HepG2 (cell line): Measurements from ENCODE around the gene GIMD1. TPM values are rescaled to one million over a fixed set of nuclear protein-coding genes. Genes with fewer than 3 reads are reported as not detected.

Experiments
- ARHGAP35 ChIP-seq: sonication (generic); formaldehyde crosslinking; IDR thresholded peaks from 2 replicates; pipeline ENCODE4 v1.9.0; 2022; ENCODE audit warnings: mild to moderate bottlenecking, inconsistent platforms, moderate library complexity, missing genetic modification reagents, borderline replicate concordance
- ATAD3A ChIP-seq: sonication (generic); formaldehyde crosslinking; IDR thresholded peaks from 2 replicates; pipeline ENCODE4 v1.4.0; 2020; ENCODE audit warnings: missing genetic modification reagents
- ATF7 ChIP-seq, 2 experiments: fragments of 450-650 bp in 1 of 2; sonication (generic) in 1 of 2; formaldehyde crosslinking in 1 of 2; IDR thresholded peaks; 2 replicates each; pipeline versions ENCODE4 v1.4.0 to v1.6.1; 2016 to 2020; ENCODE audit warnings: antibody characterized with exemption in 1 of 2, mild to moderate bottlenecking in 1 of 2, missing genetic modification reagents in 1 of 2
- ATF7-NPFF ChIP-seq: sonication (generic); formaldehyde crosslinking; IDR thresholded peaks from 2 replicates; pipeline ENCODE4 v1.8.1; 2023; ENCODE audit warnings: mild to moderate bottlenecking, low read depth, missing genetic modification reagents, moderate library complexity
- CBX2 ChIP-seq, 2 experiments: fragments of 200-600 bp in 1 of 2; sonication (generic); formaldehyde crosslinking in 1 of 2; IDR thresholded peaks; 2 replicates each; pipeline versions ENCODE4 v1.7.0 to v1.8.1; 2018 to 2022; ENCODE audit warnings: low read depth in 2 of 2, low read length in 1 of 2, mild to moderate bottlenecking in 1 of 2, missing genetic modification reagents in 1 of 2
- FOSL1 ChIP-seq: sonication (generic); formaldehyde crosslinking; IDR thresholded peaks from 2 replicates; pipeline ENCODE4 v1.9.0; 2021; ENCODE audit warnings: missing genetic modification reagents, borderline replicate concordance
- FOXJ3 ChIP-seq: sonication (generic); formaldehyde crosslinking; IDR thresholded peaks from 2 replicates; pipeline ENCODE4 v1.4.0; 2020; ENCODE audit warnings: missing genetic modification reagents, mild to moderate bottlenecking, borderline replicate concordance
- GATAD1 ChIP-seq: IDR thresholded peaks from 2 replicates; pipeline ENCODE4 v1.6.1; 2016; ENCODE audit warnings: missing genetic modification reagents, missing compliant biosample characterization
- MTF1 ChIP-seq: sonication (generic); formaldehyde crosslinking; IDR thresholded peaks from 2 replicates; pipeline ENCODE4 v1.5.0; 2020; ENCODE audit warnings: missing genetic modification reagents
- MTF2 ChIP-seq: sonication (generic); formaldehyde crosslinking; IDR thresholded peaks from 2 replicates; pipeline ENCODE4 v1.5.0; 2020; ENCODE audit warnings: missing genetic modification reagents, borderline replicate concordance
- NFATC3 ChIP-seq: sonication (generic); formaldehyde crosslinking; IDR thresholded peaks from 2 replicates; pipeline ENCODE4 v1.5.1; 2020; ENCODE audit warnings: mild to moderate bottlenecking, missing genetic modification reagents
- PCBP2 ChIP-seq: fragments of 200-400 bp; formaldehyde crosslinking; optimal IDR thresholded peaks from 2 replicates; pipeline ENCODE3; 2018; ENCODE audit warnings: low read length, low read depth; ENCODE audit not compliant: poor library complexity, severe bottlenecking
- POLR2AphosphoS5 ChIP-seq: IDR thresholded peaks from 2 replicates; pipeline ENCODE4 v1.6.1; 2012; ENCODE audit warnings: low read depth, low read length
- ZC3H13 ChIP-seq: sonication (generic); formaldehyde crosslinking; IDR thresholded peaks from 2 replicates; pipeline ENCODE4 v1.8.1; 2023; ENCODE audit warnings: mild to moderate bottlenecking, missing genetic modification reagents, moderate library complexity
- ZNF234 ChIP-seq: sonication (generic); formaldehyde crosslinking; conservative IDR thresholded peaks from 2 replicates; pipeline ENCODE4 v1.5.1; 2020; ENCODE audit warnings: mild to moderate bottlenecking, missing genetic modification reagents
- ZNF3 ChIP-seq: IDR thresholded peaks from 2 replicates; pipeline ENCODE4 v1.7.0; 2017; ENCODE audit warnings: inconsistent platforms
- ZNF451 ChIP-seq: sonication (generic); formaldehyde crosslinking; IDR thresholded peaks from 2 replicates; pipeline ENCODE4 v1.5.0; 2020; ENCODE audit warnings: mild to moderate bottlenecking, missing genetic modification reagents
- ZNF549 ChIP-seq: sonication (generic); formaldehyde crosslinking; IDR thresholded peaks from 2 replicates; pipeline ENCODE4 v1.5.0; 2020; ENCODE audit warnings: missing genetic modification reagents
- ZNF567 ChIP-seq: sonication (generic); formaldehyde crosslinking; IDR thresholded peaks from 2 replicates; pipeline ENCODE4 v1.8.1; 2023; ENCODE audit warnings: mild to moderate bottlenecking, missing genetic modification reagents, borderline replicate concordance
- ZNF773 ChIP-seq: sonication (generic); formaldehyde crosslinking; IDR thresholded peaks from 2 replicates; pipeline ENCODE4 v1.4.0; 2020; ENCODE audit warnings: missing genetic modification reagents, borderline replicate concordance
- ZNF841 ChIP-seq: sonication (generic); formaldehyde crosslinking; IDR thresholded peaks from 2 replicates; pipeline ENCODE4 v1.8.1; 2023; ENCODE audit warnings: missing genetic modification reagents, borderline replicate concordance
- ZSCAN21 ChIP-seq: sonication (generic); formaldehyde crosslinking; IDR thresholded peaks from 2 replicates; pipeline ENCODE4 v1.8.0; 2022; ENCODE audit warnings: mild to moderate bottlenecking, missing genetic modification reagents, moderate library complexity, borderline replicate concordance
- polyA plus RNA-seq, 8 experiments: library from polyadenylated mRNA; depleted of rRNA in 3 of 8; stranded (reverse) in 7 of 8; unstranded in 1 of 8; fragments of >200 nt; fragmentation: Illumina TruSeq in 4 of 8; extraction: Trizol in 4 of 8; gene quantifications; 2 replicates each; pipeline versions ENCODE4 v1.2.1 to v1.2.3, GENCODE V29; 2011 to 2016; ENCODE audit warnings: low read depth in 4 of 8, missing spikeins in 1 of 8, mixed read lengths in 1 of 8; ENCODE audit not compliant: insufficient read depth in 1 of 8
- total RNA-seq, 5 experiments: library from RNA; depleted of rRNA; stranded (reverse); fragments of >200 nt; fragmentation: Illumina TruSeq; extraction: Trizol; gene quantifications; 2 replicates each; pipeline ENCODE4 v1.2.3, GENCODE V29; 2016; ENCODE audit warnings: low read depth in 1 of 5
- TF ChIP-seq, protein P1 (sequence below): sonication (generic); formaldehyde crosslinking; conservative IDR thresholded peaks from 2 replicates; pipeline ENCODE4 v1.8.0; 2022; ENCODE audit warnings: mild to moderate bottlenecking, moderate library complexity, missing genetic modification reagents
- TF ChIP-seq, protein P2 (sequence below): sonication (generic); formaldehyde crosslinking; IDR thresholded peaks from 2 replicates; pipeline ENCODE4 v1.5.0; 2020; ENCODE audit warnings: missing genetic modification reagents
- TF ChIP-seq, protein P3 (sequence below): sonication (generic); formaldehyde crosslinking; IDR thresholded peaks from 2 replicates; pipeline ENCODE4 v1.5.0; 2020; ENCODE audit warnings: mild to moderate bottlenecking, missing genetic modification reagents, borderline replicate concordance

GIMD1 gene
- total and polyA plus RNA-seq, 2 of the 13 experiments (the other 11 are each of a cell fraction or from before 2014, with no cell fraction given), result not detected

DNA sequence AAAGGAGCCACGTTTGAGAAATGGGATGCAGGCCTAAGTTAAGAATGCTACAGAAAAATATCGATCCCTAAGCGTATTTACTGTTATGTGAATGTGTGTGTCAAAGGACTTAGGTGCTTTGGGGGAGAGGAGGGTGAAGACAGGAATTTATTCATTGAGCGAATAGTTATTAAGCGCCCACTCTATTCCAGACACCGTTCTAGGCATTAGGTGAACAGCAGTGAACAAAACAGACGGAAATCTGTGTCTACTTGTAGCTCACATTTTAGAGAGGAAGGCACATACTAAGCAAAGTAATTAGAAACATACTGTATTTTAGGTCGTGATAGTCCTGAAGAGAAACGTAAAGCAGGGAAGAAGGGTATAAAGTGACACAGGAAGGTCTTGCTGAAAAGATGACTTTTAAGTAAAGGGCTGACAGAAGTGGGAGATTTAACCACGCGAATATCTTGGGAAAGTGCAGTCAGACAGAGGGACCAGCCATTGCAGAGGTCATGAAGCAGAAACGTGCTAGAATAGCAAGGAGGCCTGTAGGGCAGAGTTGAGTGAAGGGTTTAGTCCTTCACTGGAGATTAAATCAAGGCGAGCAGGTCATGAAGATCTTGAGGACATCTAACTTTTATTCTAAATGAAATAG lies 51.7 kb downstream of the GIMD1 start (continued):
- TF ChIP-seq FOXJ3 (CRISPR knock-in tag) (0 out of 2 replicates have a peak, but pooled peaks have one; percentile 25), ATF7-NPFF (CRISPR knock-in tag) (no peak), FOSL1 (CRISPR knock-in tag) (no peak), ZNF3 (CRISPR knock-in tag) (no peak), ATF7 (IDR thresholded peaks at IDR 0.05) (0 out of 2 replicates have a peak, but pooled peaks have one; percentile 1), ATF7 (CRISPR knock-in tag; IDR thresholded peaks at IDR 0.05) (no peak), ZNF234 (CRISPR knock-in tag) (no peak), CBX2 (IDR thresholded peaks at IDR 0.05; ENCODE audit: low read depth, low read length) (no peak), CBX2 (CRISPR knock-in tag; IDR thresholded peaks at IDR 0.05; ENCODE audit: low read depth) (no peak), NFATC3 (CRISPR knock-in tag) (no peak), ZNF841 (CRISPR knock-in tag) (no peak), ZSCAN21 (CRISPR knock-in tag) (no peak), GATAD1 (CRISPR knock-in tag) (no peak), ARHGAP35 (CRISPR knock-in tag) (no peak), PCBP2 (no peak), ZNF567 (no peak), ATAD3A (CRISPR knock-in tag) (no peak), ZNF773 (no peak), MTF1 (CRISPR knock-in tag) (no peak), POLR2AphosphoS5 (no peak), MTF2 (CRISPR knock-in tag) (no peak), ZNF549 (no peak), ZC3H13 (CRISPR knock-in tag) (no peak), ZNF451 (CRISPR knock-in tag) (peak; percentile 2; the same call in 1 of the 2 replicates)
- TF ChIP-seq, protein P1, sequence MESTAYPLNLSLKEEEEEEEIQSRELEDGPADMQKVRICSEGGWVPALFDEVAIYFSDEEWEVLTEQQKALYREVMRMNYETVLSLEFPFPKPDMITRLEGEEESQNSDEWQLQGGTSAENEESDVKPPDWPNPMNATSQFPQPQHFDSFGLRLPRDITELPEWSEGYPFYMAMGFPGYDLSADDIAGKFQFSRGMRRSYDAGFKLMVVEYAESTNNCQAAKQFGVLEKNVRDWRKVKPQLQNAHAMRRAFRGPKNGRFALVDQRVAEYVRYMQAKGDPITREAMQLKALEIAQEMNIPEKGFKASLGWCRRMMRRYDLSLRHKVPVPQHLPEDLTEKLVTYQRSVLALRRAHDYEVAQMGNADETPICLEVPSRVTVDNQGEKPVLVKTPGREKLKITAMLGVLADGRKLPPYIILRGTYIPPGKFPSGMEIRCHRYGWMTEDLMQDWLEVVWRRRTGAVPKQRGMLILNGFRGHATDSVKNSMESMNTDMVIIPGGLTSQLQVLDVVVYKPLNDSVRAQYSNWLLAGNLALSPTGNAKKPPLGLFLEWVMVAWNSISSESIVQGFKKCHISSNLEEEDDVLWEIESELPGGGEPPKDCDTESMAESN (CRISPR knock-in tag), result no peak
- TF ChIP-seq, protein P2, sequence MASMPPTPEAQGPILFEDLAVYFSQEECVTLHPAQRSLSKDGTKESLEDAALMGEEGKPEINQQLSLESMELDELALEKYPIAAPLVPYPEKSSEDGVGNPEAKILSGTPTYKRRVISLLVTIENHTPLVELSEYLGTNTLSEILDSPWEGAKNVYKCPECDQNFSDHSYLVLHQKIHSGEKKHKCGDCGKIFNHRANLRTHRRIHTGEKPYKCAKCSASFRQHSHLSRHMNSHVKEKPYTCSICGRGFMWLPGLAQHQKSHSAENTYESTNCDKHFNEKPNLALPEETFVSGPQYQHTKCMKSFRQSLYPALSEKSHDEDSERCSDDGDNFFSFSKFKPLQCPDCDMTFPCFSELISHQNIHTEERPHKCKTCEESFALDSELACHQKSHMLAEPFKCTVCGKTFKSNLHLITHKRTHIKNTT (CRISPR knock-in tag), result no peak
- TF ChIP-seq, protein P3, sequence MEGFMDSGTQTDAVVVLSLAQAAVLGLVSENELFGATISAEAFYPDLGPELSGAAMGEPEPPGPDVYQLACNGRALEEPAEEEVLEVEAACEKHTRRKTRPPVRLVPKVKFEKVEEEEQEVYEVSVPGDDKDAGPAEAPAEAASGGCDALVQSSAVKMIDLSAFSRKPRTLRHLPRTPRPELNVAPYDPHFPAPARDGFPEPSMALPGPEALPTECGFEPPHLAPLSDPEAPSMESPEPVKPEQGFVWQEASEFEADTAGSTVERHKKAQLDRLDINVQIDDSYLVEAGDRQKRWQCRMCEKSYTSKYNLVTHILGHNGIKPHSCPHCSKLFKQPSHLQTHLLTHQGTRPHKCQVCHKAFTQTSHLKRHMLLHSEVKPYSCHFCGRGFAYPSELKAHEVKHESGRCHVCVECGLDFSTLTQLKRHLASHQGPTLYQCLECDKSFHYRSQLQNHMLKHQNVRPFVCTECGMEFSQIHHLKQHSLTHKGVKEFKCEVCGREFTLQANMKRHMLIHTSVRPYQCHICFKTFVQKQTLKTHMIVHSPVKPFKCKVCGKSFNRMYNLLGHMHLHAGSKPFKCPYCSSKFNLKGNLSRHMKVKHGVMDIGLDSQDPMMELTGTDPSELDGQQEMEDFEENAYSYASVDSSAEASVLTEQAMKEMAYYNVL (CRISPR knock-in tag), result no peak
